Spleen (tissue), 11 donors: ENCODE data around the gene ME3. TPM values are rescaled to one million over a fixed set of nuclear protein-coding genes. Genes with fewer than 3 reads are reported as not detected.

Source experiments
- DNase-seq: peaks from one replicate; pipeline ENCODE4 v3.0.0-alpha.2; 2020
- H3K27ac ChIP-seq, 8 donors: fragments of 200-600 bp; sonication (generic) in 7 of 8; 1 replicate in 4 of 8; 2 replicates in 4 of 8; pipeline versions ENCODE4 v1.5.0 to v1.8.0; 2016 to 2021; ENCODE audit warnings: inconsistent platforms in 4 of 8, mild to moderate bottlenecking in 4 of 8, moderate library complexity in 1 of 8
- H3K27me3 ChIP-seq, 7 donors: fragments of 200-600 bp; sonication (generic) in 6 of 7; replicated peaks in 1 of 7; 1 replicate in 4 of 7; 2 replicates in 3 of 7; pipeline versions ENCODE4 v1.5.0 to v1.8.0; 2016 to 2021; ENCODE audit warnings: inconsistent platforms in 3 of 7, mild to moderate bottlenecking in 1 of 7
- H3K36me3 ChIP-seq, 6 donors: fragments of 200-600 bp; sonication (generic) in 5 of 6; 1 replicate in 4 of 6; 2 replicates in 2 of 6; pipeline versions ENCODE4 v1.5.0 to v1.8.0; 2016 to 2021; ENCODE audit warnings: inconsistent platforms in 2 of 6
- H3K4me1 ChIP-seq, 6 donors: fragments of 200-600 bp; sonication (generic) in 5 of 6; 1 replicate in 3 of 6; 2 replicates in 3 of 6; pipeline versions ENCODE4 v1.5.0 to v1.8.0; 2016 to 2021; ENCODE audit warnings: inconsistent platforms in 3 of 6
- H3K4me3 ChIP-seq, 8 donors: fragments of 200-600 bp; sonication (generic) in 7 of 8; 1 replicate in 4 of 8; 2 replicates in 4 of 8; pipeline versions ENCODE4 v1.5.0 to v1.8.0; 2016 to 2021; ENCODE audit warnings: inconsistent platforms in 4 of 8, mild to moderate bottlenecking in 4 of 8, moderate library complexity in 2 of 8
- H3K9me3 ChIP-seq, 8 donors: fragments of 200-600 bp; sonication (generic) in 7 of 8; 1 replicate in 4 of 8; 2 replicates in 4 of 8; pipeline versions ENCODE4 v1.5.0 to v1.8.0; 2016 to 2021; ENCODE audit warnings: inconsistent platforms in 4 of 8
- POLR2A ChIP-seq, 3 donors: fragments of 450-650 bp; IDR thresholded peaks; one replicate each; pipeline ENCODE4 v1.5.1; 2017; ENCODE audit warnings: antibody characterized with exemption in 3 of 3, mild to moderate bottlenecking in 1 of 3
- POLR2AphosphoS5 ChIP-seq, 3 donors: sonication (generic); formaldehyde crosslinking; IDR thresholded peaks; one replicate each; pipeline ENCODE4 v1.5.1; 2017; ENCODE audit warnings: antibody characterized with exemption in 3 of 3
- WGBS, 5 donors: extraction: QIAGEN DNeasy Blood & Tissue Kit in 3 of 5; methylation state at CpG; one replicate each; pipeline versions ENCODE4 v1.1.5 to v1.1.7; 2013 to 2018; 5-methylcytosine and 5-hydroxymethylcytosine counted together
- intact Hi-C: fragments of 100-400 bp; cut with DNase I; formaldehyde crosslinking; loops from one replicate; pipeline ENCODE4 v1.15.0; 2023; ENCODE audit warnings: low total_unique reads
- polyA plus RNA-seq, 3 donors: library from polyadenylated mRNA; stranded (reverse); fragments of 200-250 nt; gene quantifications; one replicate each; pipeline ENCODE4 v1.2.1, GENCODE V29; 2013
- total RNA-seq, 7 donors: library from RNA; depleted of rRNA in 3 of 7; stranded (reverse); fragments of >200 nt in 3 of 7; fragmentation: NEBNext Ultra II Directional in 4 of 7; extraction: Animal tissue kit (Norgen Biotek cat#: 25700) in 4 of 7; gene quantifications; one replicate each; pipeline versions ENCODE4 v1.1.0 to v1.2.1, GENCODE V29; 2016 to 2021
- TF ChIP-seq, protein P1 (sequence below), 11 experiments: fragments of 200-600 bp in 7 of 11; fragments of 450-650 bp in 4 of 11; sonication (generic) in 4 of 11; IDR thresholded peaks in 8 of 11; conservative IDR thresholded peaks in 3 of 11; 1 replicate in 7 of 11; 2 replicates in 4 of 11; pipeline versions ENCODE4 v1.4.0 to v1.8.0; 2016 to 2021; ENCODE audit warnings: antibody characterized with exemption in 11 of 11, inconsistent platforms in 4 of 11, mild to moderate bottlenecking in 1 of 11
- donor health status: healthy with polysubstance abuse.
- donor health status: DM: no; HTN: no; CAD: no; lungs with moderate emphysema.
- donor health status: DM: no; HTN: no; CAD: no.
- donor health status: Bipolar disorder and iron deficiency.
- donor health status: healthy.
- donor health status: DM: no; HTN: no; CAD: no.
- donor health status: DM: yes; HTN: yes; CAD: no.

ME3 gene
- total and polyA plus RNA-seq, 10 donors, result 6.4 to 25.9 (median 18.3) TPM

DNA sequence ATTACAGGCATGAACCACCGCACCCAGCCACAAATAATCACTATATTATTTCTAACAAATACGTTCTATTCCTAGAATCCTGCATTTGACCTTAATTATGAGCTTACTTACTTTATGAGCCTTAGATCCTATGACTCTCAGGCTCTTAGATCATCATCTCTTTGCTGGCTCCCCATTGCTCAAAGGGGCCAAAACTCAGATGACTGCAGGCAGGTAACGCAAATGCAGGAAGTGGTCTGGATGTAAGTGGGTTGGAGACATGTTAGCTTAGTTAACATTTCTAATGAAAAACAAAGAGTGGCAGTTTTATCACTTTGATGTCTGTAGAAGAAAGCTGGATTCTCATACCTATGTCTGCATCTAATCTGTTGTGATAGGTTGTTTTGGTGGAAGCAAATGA is 274.3 kb downstream of the ME3 start:
- TF ChIP-seq POLR2AphosphoS5 (IDR thresholded peaks at IDR 0.05) (no peak), POLR2A (IDR thresholded peaks at IDR 0.05) (no peak)
- TF ChIP-seq, protein P1, sequence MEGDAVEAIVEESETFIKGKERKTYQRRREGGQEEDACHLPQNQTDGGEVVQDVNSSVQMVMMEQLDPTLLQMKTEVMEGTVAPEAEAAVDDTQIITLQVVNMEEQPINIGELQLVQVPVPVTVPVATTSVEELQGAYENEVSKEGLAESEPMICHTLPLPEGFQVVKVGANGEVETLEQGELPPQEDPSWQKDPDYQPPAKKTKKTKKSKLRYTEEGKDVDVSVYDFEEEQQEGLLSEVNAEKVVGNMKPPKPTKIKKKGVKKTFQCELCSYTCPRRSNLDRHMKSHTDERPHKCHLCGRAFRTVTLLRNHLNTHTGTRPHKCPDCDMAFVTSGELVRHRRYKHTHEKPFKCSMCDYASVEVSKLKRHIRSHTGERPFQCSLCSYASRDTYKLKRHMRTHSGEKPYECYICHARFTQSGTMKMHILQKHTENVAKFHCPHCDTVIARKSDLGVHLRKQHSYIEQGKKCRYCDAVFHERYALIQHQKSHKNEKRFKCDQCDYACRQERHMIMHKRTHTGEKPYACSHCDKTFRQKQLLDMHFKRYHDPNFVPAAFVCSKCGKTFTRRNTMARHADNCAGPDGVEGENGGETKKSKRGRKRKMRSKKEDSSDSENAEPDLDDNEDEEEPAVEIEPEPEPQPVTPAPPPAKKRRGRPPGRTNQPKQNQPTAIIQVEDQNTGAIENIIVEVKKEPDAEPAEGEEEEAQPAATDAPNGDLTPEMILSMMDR (IDR thresholded peaks at IDR 0.05 in 8 of 11, conservative IDR thresholded peaks at IDR 0.05 in 3 of 11), result no peak

DNA sequence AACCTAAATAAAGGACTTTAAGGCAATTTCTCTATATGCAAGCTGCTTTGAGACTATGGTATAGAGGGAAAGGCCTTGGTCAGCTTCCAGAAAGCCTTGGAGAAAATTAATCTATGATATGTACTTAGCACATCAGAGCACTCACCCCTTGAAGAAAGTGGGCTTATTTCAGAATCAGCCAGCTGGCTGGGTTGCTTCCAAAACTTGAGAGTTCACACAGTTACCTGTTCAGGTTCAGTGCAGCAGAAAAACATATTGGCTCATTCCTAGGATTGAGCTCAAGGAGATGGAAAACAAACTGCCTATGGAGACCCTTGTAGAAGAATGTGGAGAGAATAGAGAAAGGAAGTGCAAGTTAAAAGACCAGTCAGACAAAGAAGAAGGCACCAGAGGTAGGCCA is 275.1 kb downstream of the ME3 start:
- no peak overlapping the region for H3K4me3 ChIP-seq
- peaks cover 0 to 4% (median 0%) of the 10 kb centered on the region in 6 donors for H3K4me1 ChIP-seq
- no peak overlapping the region for H3K27ac ChIP-seq
- TF ChIP-seq POLR2AphosphoS5 (IDR thresholded peaks at IDR 0.05), result no peak
- TF ChIP-seq, protein P1 (IDR thresholded peaks at IDR 0.05 in 8 of 11, conservative IDR thresholded peaks at IDR 0.05 in 3 of 11), result no peak
- no peak for TF ChIP-seq POLR2A (IDR thresholded peaks at IDR 0.05)
- no peaks in the 10 kb centered on the region for H3K36me3 ChIP-seq
- H3K27me3 ChIP-seq, result no peaks in the 10 kb centered on the region
- H3K9me3 ChIP-seq, result no peaks in the 10 kb centered on the region
- no peak for DNase-seq
- intact Hi-C loops, result no loop called here

More for the DNA sequence above, 274.3 kb downstream of the ME3 start:
- Histone ChIP-seq H3K4me1 (peaks cover 0 to 4% (median 0%) of the 10 kb centered on the region in 6 donors), H3K36me3 (no peaks in the 10 kb centered on the region), H3K4me3 (no peak overlapping the region), H3K27ac (no peak overlapping the region), H3K9me3 (no peaks in the 10 kb centered on the region), H3K27me3 (no peaks in the 10 kb centered on the region)
- WGBS, 5 donors, result 87 to 90% (median 90%) methylated on average over 3 of the region's 3 CpGs
- no peak for DNase-seq
- intact Hi-C loops, result no loop called here

DNA sequence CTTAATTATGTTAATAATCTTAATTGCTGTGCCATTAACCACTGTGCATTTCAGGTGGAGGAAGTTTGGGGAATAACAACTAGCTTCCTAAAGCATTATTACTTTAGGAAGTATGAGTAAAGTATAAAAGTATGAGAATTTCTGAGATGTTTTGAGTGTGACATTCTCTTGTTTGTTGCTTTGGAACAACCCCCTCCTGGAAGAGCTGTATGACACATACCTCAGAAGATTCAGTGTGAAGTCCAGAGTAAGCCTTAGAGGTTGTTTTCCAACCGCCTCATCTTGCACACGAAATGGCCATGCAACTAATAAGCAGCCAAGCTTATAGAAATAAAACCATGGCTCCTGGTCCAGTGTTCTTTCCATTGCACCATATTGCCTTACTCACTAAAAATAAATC is 276.0 kb downstream of the ME3 start:
- Histone ChIP-seq H3K27ac (no peak overlapping the region), H3K27me3 (no peaks in the 10 kb centered on the region), H3K4me3 (no peak overlapping the region), H3K4me1 (peaks cover 0 to 4% (median 0%) of the 10 kb centered on the region in 6 donors), H3K36me3 (no peaks in the 10 kb centered on the region), H3K9me3 (no peaks in the 10 kb centered on the region)
- TF ChIP-seq POLR2A (IDR thresholded peaks at IDR 0.05), result no peak
- TF ChIP-seq, protein P1 (IDR thresholded peaks at IDR 0.05 in 8 of 11, conservative IDR thresholded peaks at IDR 0.05 in 3 of 11), result no peak
- no peak for TF ChIP-seq POLR2AphosphoS5 (IDR thresholded peaks at IDR 0.05)
- 92 to 100% (median 98%) methylated on average over 2 of the region's 2 CpGs for WGBS, 5 donors
- intact Hi-C loops, result no loop called here
- DNase-seq, result no peak

DNA sequence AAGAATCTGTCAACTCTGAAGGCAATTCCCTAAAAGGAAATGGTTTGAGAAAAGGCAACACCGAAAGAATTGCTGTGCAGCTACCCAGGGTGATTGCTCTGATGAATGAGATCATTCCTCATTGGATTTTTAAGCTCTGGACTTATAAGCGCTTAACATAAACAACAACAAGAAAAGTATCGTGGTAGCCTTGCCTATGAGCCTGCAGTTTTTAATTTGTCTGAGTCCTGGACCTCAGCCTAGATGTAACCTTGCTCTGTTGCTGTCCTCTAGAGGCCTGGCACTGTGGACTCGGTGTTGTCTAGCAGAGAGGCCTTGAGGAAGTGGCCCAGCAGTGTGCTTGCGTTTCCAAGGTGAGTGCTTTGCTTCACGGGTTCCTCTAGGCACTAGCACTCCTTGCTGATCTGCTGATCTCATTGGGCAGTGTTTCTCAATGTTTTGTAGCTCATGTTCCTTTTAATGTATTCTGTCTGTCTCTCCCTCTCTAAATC is 277.3 kb downstream of the ME3 start:
- 46 to 64% (median 56%) methylated on average over 6 of the region's 6 CpGs for WGBS, 5 donors
- no peaks in the 10 kb centered on the region for H3K9me3 ChIP-seq
- intact Hi-C loops, result no loop called here
- H3K4me1 ChIP-seq, result peaks cover 0 to 4% (median 0%) of the 10 kb centered on the region in 6 donors
- H3K27ac ChIP-seq, result no peak overlapping the region
- H3K27me3 ChIP-seq, result no peaks in the 10 kb centered on the region
- TF ChIP-seq, protein P1 (IDR thresholded peaks at IDR 0.05 in 8 of 11, conservative IDR thresholded peaks at IDR 0.05 in 3 of 11), result no peak
- TF ChIP-seq POLR2AphosphoS5 (IDR thresholded peaks at IDR 0.05) (no peak), POLR2A (IDR thresholded peaks at IDR 0.05) (no peak)
- H3K4me3 ChIP-seq, result no peak overlapping the region
- DNase-seq, result no peak
- H3K36me3 ChIP-seq, result no peaks in the 10 kb centered on the region

Other genes with a start within 250 kb of the ME3 start
- gene PRSS23, start 127.9 kb upstream of the ME3 start, total RNA-seq, result 10 to 100 TPM in 6 of 7 donors, 1 to 10 TPM in 1; 9.6 to 28.0 (median 16.1) TPM
- 1 to 10 TPM; 1.5 to 4.8 (median 3.9) TPM for gene PRSS23, start 127.9 kb upstream of the ME3 start, polyA plus RNA-seq